Activated gamma-delta T cell treated with anti-CD3 and anti-CD28 coated beads, Interleukin-2, amount 50 U/mL, for 16 hours (primary cell): Measurements from ENCODE around the gene ASS1.

Source experiments
- DNase-seq: peaks from one replicate; pipeline ENCODE4 v3.0.0-alpha.2; 2020; ENCODE audit warnings: low read depth

Gene ASS1

GRCh38 chr9:130454096-130454811 is 9.5 kb downstream of the ASS1 start:
- DNase-seq = no peak

- DNase-seq = no peak
These were observed 10.1 kb downstream of the ASS1 start for GRCh38 chr9:130454812-130455325.

- no peak for DNase-seq
These were observed 13.5 kb downstream of the ASS1 start for GRCh38 chr9:130458027-130458803.

- DNase-seq = no peak
These were observed 14.0 kb downstream of the ASS1 start for GRCh38 chr9:130458804-130459067.

GRCh38 chr9:130459151-130459550 is 14.4 kb downstream of the ASS1 start:
- no peak for DNase-seq

GRCh38 chr9:130459941-130460669 is 15.3 kb downstream of the ASS1 start:
- DNase-seq = no peak

GRCh38 chr9:130461218-130461630 is 16.5 kb downstream of the ASS1 start:
- DNase-seq = peak; percentile 54

- DNase-seq = no peak
These were observed 17.0 kb downstream of the ASS1 start for GRCh38 chr9:130461731-130462130.

GRCh38 chr9:130462685-130463540 is 18.2 kb downstream of the ASS1 start:
- no peak for DNase-seq

GRCh38 chr9:130463763-130464745 is 19.3 kb downstream of the ASS1 start:
- no peak for DNase-seq

- DNase-seq = no peak
These were observed 20.8 kb downstream of the ASS1 start for GRCh38 chr9:130465383-130466096.

GRCh38 chr9:130466537-130467217 is 21.9 kb downstream of the ASS1 start:
- no peak for DNase-seq

GRCh38 chr9:130467316-130467715 is 22.6 kb downstream of the ASS1 start:
- no peak for DNase-seq

- DNase-seq = no peak
These were observed 23.8 kb downstream of the ASS1 start for GRCh38 chr9:130468566-130468965.

- DNase-seq = no peak
These were observed 25.5 kb downstream of the ASS1 start for GRCh38 chr9:130470269-130470668.

GRCh38 chr9:130470950-130471349 is 26.2 kb downstream of the ASS1 start:
- no peak for DNase-seq

- no peak for DNase-seq
These were observed 26.8 kb downstream of the ASS1 start for GRCh38 chr9:130471411-130472183.

GRCh38 chr9:130472184-130472705 is 27.5 kb downstream of the ASS1 start:
- no peak for DNase-seq
